Epithelial cell of prostate (primary cell): ENCODE results near the gene SEMA5A.

Experiments
- DNase-seq: peaks from one replicate; pipeline ENCODE4 v3.0.0-alpha.2; 2011; ENCODE audit warnings: low read depth, low spot score
- H3K27ac ChIP-seq: fragments of 450-650 bp; 2 replicates; pipeline ENCODE4 v1.5.1; 2017; ENCODE audit warnings: mild to moderate bottlenecking

The SEMA5A gene

GRCh38 chr5:9452181-9452580, 93.7 kb downstream of the SEMA5A start:
- H3K27ac ChIP-seq = no peak overlapping the region
- DNase-seq = no peak

DNA sequence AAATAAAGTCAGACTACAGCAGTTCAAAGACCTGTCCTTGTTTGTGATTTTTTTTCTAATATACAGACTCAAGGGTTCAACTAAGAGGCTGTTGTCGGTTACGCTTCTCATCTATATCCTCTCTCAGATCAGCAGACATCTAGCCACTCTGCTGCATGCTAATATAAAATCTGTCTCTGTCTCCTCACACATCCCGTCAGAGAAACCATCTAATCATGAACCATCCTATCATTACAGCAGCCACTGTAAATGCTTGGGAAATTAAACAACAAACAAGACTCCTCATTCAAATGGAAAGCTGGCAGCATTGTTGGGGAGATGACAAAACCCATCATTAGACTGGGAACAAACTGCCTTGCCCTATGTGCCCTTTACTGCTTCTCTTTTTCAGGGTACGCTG, 94.8 kb downstream of the SEMA5A start:
- no peak overlapping the region for H3K27ac ChIP-seq
- DNase-seq = no peak

- H3K27ac ChIP-seq = no peak overlapping the region
- DNase-seq = no peak
Measured at GRCh38 chr5:9447691-9448090, 98.2 kb downstream of the SEMA5A start.

GRCh38 chr5:9445826-9446388, 100.0 kb downstream of the SEMA5A start:
- no peak for DNase-seq
- no peak overlapping the region for H3K27ac ChIP-seq

DNA sequence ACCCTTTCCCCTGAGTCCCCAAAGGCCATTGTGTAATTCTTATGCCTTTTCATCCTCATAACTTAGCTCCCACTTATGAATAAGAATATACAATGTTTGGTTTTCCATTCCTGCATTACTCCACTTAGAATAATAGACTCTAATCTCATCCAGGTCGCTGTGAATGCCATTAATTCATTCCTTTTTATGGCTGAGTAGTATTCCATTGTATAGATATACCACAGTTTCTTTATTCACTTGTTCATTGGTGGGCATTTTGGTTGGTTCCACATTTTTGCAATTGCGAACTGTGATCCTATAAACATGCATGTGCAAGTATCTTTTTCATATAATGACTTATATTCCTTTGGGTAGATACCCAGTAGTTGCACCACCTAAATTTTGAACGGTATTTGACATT, 101.5 kb downstream of the SEMA5A start:
- DNase-seq = no peak
- no peak overlapping the region for H3K27ac ChIP-seq

GRCh38 chr5:9441610-9442009, 104.3 kb downstream of the SEMA5A start:
- DNase-seq = no peak
- H3K27ac ChIP-seq = peak overlapping the region; percentile 80

DNA sequence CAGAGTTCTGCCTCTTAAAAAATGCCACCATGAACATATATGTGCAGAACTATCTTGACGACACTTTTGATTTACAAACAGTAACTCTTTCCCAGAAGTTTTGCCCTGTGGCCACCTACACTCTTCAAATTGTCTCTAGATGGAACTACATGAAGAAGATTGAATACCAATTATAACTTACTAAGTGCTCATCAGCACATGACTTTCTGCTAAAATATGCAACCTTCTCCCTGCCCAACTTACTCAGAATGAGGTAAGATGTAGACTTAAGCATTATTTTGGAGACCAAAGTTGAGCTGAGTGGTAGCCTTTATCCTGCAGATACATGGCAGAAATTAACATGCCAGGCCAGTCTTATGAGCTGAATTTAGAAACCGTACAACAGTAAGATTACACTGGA, 105.4 kb downstream of the SEMA5A start:
- H3K27ac ChIP-seq = peak overlapping the region; percentile 80
- no peak for DNase-seq

- H3K27ac ChIP-seq = peak overlapping the region; percentile 80
- DNase-seq = no peak
Measured at GRCh38 chr5:9439531-9440292, 106.2 kb downstream of the SEMA5A start.

DNA sequence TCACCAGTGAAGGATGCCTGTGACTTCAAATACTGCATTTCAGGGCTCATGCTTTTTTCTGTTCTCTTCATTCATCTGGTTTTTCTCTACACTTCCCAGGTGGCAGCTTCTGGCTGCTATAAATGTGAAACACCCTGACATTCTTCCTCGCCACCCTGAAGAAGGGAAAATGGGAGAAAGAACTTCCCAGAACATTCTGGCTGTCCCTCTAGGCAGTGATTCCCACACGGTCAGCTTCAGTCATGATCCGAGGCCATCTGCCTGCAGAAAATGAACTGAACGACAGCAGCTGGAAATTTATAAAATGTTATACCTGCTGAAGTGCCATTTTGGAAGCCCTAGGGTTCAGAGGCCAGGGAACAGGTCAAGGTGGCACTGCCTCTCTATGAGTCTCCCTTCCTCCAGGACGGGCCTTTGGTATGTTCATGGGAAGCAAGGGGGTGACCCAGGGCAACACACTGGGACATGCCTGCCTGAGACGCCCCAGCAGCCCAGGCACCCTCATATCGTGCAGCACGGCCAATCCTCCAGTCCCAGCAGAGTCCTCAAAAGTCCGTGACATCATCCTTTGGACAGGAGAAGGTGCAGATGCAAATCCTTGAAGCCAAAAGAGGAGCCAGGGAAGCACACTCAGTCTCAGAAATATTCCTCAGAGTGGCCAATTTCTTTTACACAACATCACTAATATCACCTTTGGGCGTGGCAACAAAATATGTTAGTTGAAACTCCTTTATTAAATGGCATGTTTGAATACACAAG, 107.1 kb downstream of the SEMA5A start:
- DNase-seq = no peak
- H3K27ac ChIP-seq = peak overlapping the region; percentile 80

DNA sequence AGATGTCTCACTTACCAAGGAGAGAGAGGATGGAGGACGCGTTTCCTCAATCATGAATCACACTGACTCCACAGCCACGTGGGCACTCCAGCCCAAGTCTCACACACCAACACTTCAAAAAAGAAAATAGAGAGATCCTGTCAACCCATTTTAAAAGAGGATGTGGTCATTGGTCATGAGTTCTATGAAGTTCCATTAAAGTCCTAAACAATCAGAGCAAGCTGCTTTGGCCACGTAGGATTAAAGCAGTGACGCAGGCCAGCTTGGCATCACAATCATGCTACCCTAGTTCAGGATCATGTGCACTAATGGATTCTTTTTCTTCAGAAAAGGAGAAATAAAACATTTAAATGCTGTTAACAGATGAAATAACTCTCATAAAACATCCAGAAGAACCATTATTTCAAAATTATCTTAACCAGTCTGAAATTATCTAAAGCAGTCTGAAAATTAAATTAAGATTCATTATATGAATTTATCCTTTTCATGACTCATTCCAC, 108.1 kb downstream of the SEMA5A start:
- no peak for DNase-seq

GRCh38 chr5:9431496-9432258, 114.2 kb downstream of the SEMA5A start:
- no peak overlapping the region for H3K27ac ChIP-seq
- DNase-seq = no peak

More for the DNA sequence above, 108.1 kb downstream of the SEMA5A start:
- peak overlapping the region; percentile 41 for H3K27ac ChIP-seq

DNA sequence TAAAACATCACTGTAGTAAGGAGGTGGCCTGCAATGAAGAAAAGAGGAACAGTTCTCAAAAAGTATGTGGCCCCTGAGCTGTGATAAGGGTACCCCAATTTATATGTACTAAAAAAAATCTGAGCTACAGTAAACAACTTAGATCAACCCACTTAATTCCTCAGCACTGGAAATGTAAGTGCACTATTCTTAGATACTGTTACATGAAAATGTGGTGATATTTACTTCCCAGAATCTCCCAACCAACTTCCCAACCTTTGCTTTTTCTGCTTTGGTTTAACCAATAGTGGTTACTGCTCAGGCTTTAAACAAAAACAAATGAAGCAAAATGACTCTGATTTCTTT, 114.8 kb downstream of the SEMA5A start:
- no peak for DNase-seq
- no peak overlapping the region for H3K27ac ChIP-seq

GRCh38 chr5:9430306-9430705, 115.6 kb downstream of the SEMA5A start:
- DNase-seq = no peak
- H3K27ac ChIP-seq = no peak overlapping the region

DNA sequence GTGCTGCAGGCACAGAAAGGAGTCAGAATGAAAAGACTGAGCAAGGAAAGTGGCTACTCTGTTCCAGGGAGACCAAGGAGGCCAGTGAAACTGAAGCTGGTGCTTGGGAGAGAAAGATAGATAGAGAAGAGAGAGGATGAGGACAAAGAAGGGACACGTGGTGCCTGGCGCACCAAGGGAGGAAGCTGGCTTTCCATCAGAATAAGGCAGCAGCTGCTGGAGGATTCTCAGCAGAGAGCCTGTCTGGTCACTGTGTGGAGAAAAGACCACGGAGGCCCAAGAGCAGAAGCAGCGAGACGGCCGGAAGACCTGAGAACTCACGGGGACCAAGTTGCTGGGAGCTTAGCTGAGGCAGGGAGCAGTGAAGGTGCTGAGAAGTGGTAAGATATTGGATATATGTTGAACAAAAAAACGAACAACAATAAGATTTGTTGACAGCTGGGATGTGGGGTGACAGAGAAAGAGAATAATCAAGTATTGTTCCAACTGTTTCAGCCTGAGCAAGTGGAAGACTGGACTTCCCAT, 116.1 kb downstream of the SEMA5A start:
- no peak for DNase-seq
- H3K27ac ChIP-seq = no peak overlapping the region

- H3K27ac ChIP-seq = no peak overlapping the region
- no peak for DNase-seq
Measured at GRCh38 chr5:9428272-9428671, 117.6 kb downstream of the SEMA5A start.

DNA sequence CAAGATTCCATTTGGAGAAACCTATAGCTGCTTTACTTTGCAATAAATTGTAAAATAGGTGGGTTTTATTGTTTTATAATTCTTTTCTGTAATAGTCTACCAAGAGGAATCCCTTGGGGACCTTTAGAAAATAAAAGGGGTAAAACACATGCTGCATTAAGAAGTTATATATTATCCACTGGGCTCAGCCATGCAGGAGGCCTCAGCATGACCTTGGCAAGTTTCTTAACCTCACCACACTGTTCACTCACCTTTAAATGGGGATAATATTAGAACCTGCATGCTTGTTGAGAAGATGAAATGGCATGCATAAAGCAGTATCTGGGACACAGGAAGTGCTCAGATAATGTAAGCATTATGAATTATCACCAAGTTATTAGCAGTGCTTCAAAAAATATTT, 120.2 kb downstream of the SEMA5A start:
- H3K27ac ChIP-seq = no peak overlapping the region

DNA sequence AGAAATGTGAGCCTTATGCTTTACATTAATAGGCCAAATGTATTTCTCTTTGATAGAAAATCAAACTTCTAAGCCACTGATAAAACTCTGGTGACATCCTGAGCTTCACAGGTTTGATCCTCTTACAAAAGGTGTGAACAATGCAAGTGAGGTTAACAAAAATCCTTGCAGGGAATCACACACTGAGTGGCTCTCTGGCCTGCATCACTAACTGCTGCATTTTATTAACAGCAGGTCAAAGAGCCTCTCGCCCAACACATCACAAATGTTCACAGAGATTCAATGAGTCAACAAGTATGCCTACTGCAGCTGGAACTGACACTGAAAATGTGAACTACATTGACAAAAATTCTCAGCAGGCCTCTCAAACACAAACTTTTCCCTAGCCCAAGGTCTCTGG, 122.3 kb downstream of the SEMA5A start:
- DNase-seq = no peak
- H3K27ac ChIP-seq = no peak overlapping the region

More for the DNA sequence above, 120.2 kb downstream of the SEMA5A start:
- no peak for DNase-seq

- DNase-seq = no peak
- no peak overlapping the region for H3K27ac ChIP-seq
Measured at GRCh38 chr5:9421884-9422283, 124.0 kb downstream of the SEMA5A start.

DNA sequence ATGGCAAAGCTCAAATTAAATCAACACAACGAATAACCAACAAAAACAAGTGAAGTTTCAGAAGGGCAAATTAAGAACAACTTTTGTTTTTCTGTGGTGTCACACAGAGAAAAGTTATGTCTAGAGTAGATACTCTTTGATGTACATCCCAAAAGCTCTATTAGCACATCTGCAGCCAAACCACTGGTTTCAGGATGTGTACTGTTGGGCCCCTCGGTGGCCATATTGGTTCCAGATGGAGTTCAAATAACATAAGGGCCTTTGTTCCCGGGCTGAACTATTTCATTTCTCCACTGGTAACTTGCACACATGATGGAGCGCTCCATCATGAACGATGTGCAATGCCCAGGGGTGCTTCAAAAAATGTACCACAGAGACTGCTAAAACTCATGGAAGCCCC, 126.1 kb downstream of the SEMA5A start:
- no peak overlapping the region for H3K27ac ChIP-seq
- DNase-seq = no peak

DNA sequence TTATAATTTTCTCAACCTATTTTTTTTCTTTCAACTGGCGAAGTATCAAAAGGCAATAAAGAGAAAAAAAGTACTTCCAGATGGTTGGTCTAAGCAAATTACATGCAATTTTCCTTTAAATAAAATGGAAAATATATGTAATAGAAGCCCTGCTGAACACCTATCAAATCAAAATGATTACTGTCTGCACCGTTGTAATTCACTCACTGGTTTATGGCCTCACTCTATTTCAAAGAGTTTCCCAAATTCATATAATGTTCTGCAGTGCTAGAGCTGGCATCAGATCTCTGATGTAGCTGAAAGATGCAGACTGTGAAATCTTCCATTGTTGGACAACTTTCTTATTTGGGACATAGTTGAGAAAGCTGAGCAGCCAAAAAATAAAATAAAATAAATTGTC, 130.3 kb downstream of the SEMA5A start:
- no peak for DNase-seq
- H3K27ac ChIP-seq = no peak overlapping the region
